Measurements from ENCODE around the gene SUCNR1.
"Not testable (repeated sequence)": the region's sequence is repeated elsewhere in the genome, so short reads cannot be mapped to it uniquely, and the experiment has no call there.

Gene SUCNR1

GRCh38 chr3:151873398-151873797 lies at the start of gene SUCNR1:
TSS of gene SUCNR1 (plus strand) at chr3:151873643. CDS start at chr3:151879893, 6,250 bp downstream.
- peak; percentile 55 for DNase-seq

- DNase-seq, result no peak
These were observed 45.6 kb upstream of the SUCNR1 start for GRCh38 chr3:151827816-151828215.

GRCh38 chr3:151835751-151836525 lies 37.5 kb upstream of the SUCNR1 start:
- peak; percentile 52 for DNase-seq

GRCh38 chr3:151837057-151837456 lies 36.4 kb upstream of the SUCNR1 start:
- peak; percentile 67 for DNase-seq

GRCh38 chr3:151838574-151839312 lies 34.7 kb upstream of the SUCNR1 start:
- DNase-seq, result peak; percentile 93

- DNase-seq, result no peak
These were observed 34.2 kb upstream of the SUCNR1 start for GRCh38 chr3:151839313-151839631.

- DNase-seq, result no peak
These were observed 31.6 kb upstream of the SUCNR1 start for GRCh38 chr3:151841801-151842200.

- peak; percentile 19 for DNase-seq
These were observed 30.2 kb upstream of the SUCNR1 start for GRCh38 chr3:151843275-151843674.

GRCh38 chr3:151845306-151845905 lies 28.0 kb upstream of the SUCNR1 start:
- DNase-seq, result no peak

- DNase-seq, result not testable (repeated sequence)
These were observed 23.4 kb upstream of the SUCNR1 start for GRCh38 chr3:151850065-151850464.

- peak; percentile 74 for DNase-seq
These were observed 21.2 kb upstream of the SUCNR1 start for GRCh38 chr3:151852074-151852811.

- DNase-seq, result no peak
These were observed 17.3 kb upstream of the SUCNR1 start for GRCh38 chr3:151856118-151856517.

- no peak for DNase-seq
These were observed 16.8 kb upstream of the SUCNR1 start for GRCh38 chr3:151856641-151857040.

GRCh38 chr3:151859233-151859673 lies 14.2 kb upstream of the SUCNR1 start:
- DNase-seq, result no peak

GRCh38 chr3:151859905-151860304 lies 13.5 kb upstream of the SUCNR1 start:
- no peak for DNase-seq

GRCh38 chr3:151863611-151864010 lies 9.8 kb upstream of the SUCNR1 start:
- no peak for DNase-seq

- peak; percentile 57 for DNase-seq
These were observed 8.9 kb upstream of the SUCNR1 start for GRCh38 chr3:151864423-151865101.

GRCh38 chr3:151866711-151867410 lies 6.6 kb upstream of the SUCNR1 start:
- DNase-seq, result no peak

- no peak for DNase-seq
These were observed 5.8 kb upstream of the SUCNR1 start for GRCh38 chr3:151867666-151868065.

GRCh38 chr3:151869181-151869580 lies 4.3 kb upstream of the SUCNR1 start:
- no peak for DNase-seq

GRCh38 chr3:151871639-151872468 lies 1.6 kb upstream of the SUCNR1 start:
- peak; percentile 94 for DNase-seq
